Heart left ventricle (tissue), 13 donors: Measurements from ENCODE around the gene APP.

Experiments
- POLR2A ChIP-seq, 2 donors: fragments of 450-650 bp; IDR thresholded peaks; one replicate each; pipeline ENCODE4 v1.6.1; 2017; ENCODE audit warnings: antibody characterized with exemption in 2 of 2, mild to moderate bottlenecking in 2 of 2, moderate library complexity in 2 of 2
- TF ChIP-seq, protein P1 (sequence below), 12 donors: fragments of 200-600 bp; sonication (generic) in 4 of 12; IDR thresholded peaks; one replicate each; pipeline versions ENCODE4 v1.5.0 to v1.8.0; 2018 to 2022; ENCODE audit warnings: antibody characterized with exemption in 12 of 12, mild to moderate bottlenecking in 5 of 12
- donor health status: ischemic (EF 13 %, LVEDD 7.1; RV severe dilation, severe dysfunction).
- donor health status: DM: no; HTN: yes; CAD: no.
- donor health status: DM: no; HTN: no; CAD: no.
- donor health status: ischemic (EF 25% LVEDD 6.9; RV normal size, moderate dysfunction).
- donor health status: ischemic (EF 25% LVEDD 5.7; RV mildly dilated, moderate dysfunction).
- donor health status: ischemic (EF 35%, LVEDD 5.7; RV mildly dilated, moderate dysfunction).
- donor health status: nonischemic (EF 11% LVEDD 7.7; RV severe dilation, severe dysfunction).
- donor health status: DM: yes; HTN: yes; CAD: no.
- donor health status: PGD.
- donor health status: ischemic (EF 29% LVEDD 5.4; RV normal size, mild dysfunction).
- donor health status: nonischemic (EF 23%, LVEDD 6.1; RV moderate dilation, normal function).

GRCh38 chr21:26100573-26100972 is 70.0 kb downstream of the APP start:
- TF ChIP-seq, protein P1, sequence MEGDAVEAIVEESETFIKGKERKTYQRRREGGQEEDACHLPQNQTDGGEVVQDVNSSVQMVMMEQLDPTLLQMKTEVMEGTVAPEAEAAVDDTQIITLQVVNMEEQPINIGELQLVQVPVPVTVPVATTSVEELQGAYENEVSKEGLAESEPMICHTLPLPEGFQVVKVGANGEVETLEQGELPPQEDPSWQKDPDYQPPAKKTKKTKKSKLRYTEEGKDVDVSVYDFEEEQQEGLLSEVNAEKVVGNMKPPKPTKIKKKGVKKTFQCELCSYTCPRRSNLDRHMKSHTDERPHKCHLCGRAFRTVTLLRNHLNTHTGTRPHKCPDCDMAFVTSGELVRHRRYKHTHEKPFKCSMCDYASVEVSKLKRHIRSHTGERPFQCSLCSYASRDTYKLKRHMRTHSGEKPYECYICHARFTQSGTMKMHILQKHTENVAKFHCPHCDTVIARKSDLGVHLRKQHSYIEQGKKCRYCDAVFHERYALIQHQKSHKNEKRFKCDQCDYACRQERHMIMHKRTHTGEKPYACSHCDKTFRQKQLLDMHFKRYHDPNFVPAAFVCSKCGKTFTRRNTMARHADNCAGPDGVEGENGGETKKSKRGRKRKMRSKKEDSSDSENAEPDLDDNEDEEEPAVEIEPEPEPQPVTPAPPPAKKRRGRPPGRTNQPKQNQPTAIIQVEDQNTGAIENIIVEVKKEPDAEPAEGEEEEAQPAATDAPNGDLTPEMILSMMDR (IDR thresholded peaks at IDR 0.05) = no peak
- TF ChIP-seq POLR2A (IDR thresholded peaks at IDR 0.05) = no peak
